T-helper 2 cell treated with Interferon-gamma antibody and Interleukin-4, amounts not matched to agents 100 ng/mL and 5 ng/mL, for 36 hours (primary cell): Measurements from ENCODE around the gene ZNF75A. TPM values are rescaled to one million over a fixed set of nuclear protein-coding genes. Genes with fewer than 3 reads are reported as not detected.

ENCODE experiments used
- intact Hi-C: fragments of 100-400 bp; cut with micrococcal nuclease; formaldehyde crosslinking; loops from one replicate; pipeline ENCODE4 v1.15.1; 2023
- total RNA-seq: library from RNA; stranded (reverse); gene quantifications from 2 replicates; pipeline ENCODE4 v1.2.3, GENCODE V29; 2022

ZNF75A gene
- total RNA-seq, 1 donor from 2014 or later = 43.2 TPM

DNA sequence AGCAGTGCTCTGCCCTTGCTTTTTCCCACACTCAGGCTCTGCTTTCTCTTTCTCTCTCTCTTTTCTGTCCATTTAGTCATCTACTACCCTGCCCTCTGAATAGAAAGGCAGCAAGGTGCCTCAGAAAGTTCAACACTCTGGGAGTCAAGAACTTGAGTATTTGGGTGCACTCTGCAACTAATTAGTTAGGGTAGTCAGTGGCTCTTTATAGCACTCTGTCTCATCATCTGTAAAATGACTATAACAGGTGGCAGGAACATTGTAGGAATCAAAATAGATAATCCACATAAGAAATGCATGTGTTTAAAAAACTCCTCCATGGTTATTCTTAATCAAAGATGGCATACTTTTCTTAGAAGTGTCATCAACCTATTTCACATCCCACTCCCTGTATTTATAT, 57.6 kb downstream of the ZNF75A start:
- intact Hi-C loops = no loop called here

- intact Hi-C loops = no loop called here
These were observed 58.5 kb downstream of the ZNF75A start for GRCh38 chr16:3363793-3364192.

DNA sequence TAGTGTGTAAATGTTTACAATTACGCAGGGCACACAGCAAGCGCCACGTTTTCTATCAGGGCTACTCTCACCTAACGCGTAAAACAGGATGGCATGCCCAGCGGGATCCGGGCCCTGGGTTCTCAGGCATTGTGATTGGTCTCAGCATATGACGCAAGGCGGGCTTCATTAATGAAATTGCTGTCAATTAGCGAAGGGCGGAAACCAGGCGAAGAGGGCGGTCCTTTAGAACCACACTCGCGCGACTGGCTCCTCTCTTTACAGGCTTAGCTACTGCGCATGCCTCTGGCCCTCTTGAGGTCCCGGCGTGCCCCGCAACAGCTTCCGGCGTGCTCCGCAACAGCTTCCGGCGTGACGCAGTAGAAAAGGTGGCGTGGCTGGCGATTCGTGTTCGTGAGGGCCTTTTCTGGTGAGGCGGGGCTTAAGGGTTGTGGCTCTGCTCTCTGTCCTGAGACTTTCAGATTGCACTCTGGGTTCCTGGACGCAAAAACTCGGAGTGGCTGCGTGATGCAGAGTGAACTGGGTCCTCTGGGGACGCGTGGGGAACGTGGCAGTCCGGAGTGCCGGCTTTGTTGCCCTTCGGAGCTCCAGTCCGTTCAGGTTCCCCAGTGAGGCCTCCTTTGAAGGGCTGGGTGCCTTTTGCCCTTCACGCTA, 59.6 kb downstream of the ZNF75A start:
- intact Hi-C loops = loop anchor here (1.0 kb wide), 1 partner anchor 34 kb away; no protein-coding TSS in a partner anchor

Other genes with a start within 250 kb of the ZNF75A start
- gene IL32, start 239.9 kb upstream of the ZNF75A start, total RNA-seq = 3,664 and 3,681 TPM in 2 replicates
- gene ZSCAN10, start 206.2 kb upstream of the ZNF75A start, total RNA-seq = 0.11 and 0.30 TPM in 2 replicates
- 0.23 TPM in 1 of 2 replicates, not detected in the other for gene ZNF205, start 192.9 kb upstream of the ZNF75A start, total RNA-seq
- 10.8 and 11.0 TPM in 2 replicates for gene ZNF213, start 170.5 kb upstream of the ZNF75A start, total RNA-seq
- not detected in 2 replicates for gene OR1F1, start 117.3 kb upstream of the ZNF75A start, total RNA-seq
- 14.4 and 16.5 TPM in 2 replicates for gene ZNF200, start 70.3 kb upstream of the ZNF75A start, total RNA-seq
- gene MEFV, start 48.9 kb upstream of the ZNF75A start, total RNA-seq = 0.09 and 0.25 TPM in 2 replicates
- 26.0 and 27.4 TPM in 2 replicates for gene ZNF263, start 22.0 kb upstream of the ZNF75A start, total RNA-seq
- gene TIGD7, start 67 bp upstream of the ZNF75A start, total RNA-seq = 3.5 and 4.1 TPM in 2 replicates
- not detected in 2 replicates for gene OR2C1, start 50.4 kb downstream of the ZNF75A start, total RNA-seq
- 19.8 and 19.9 TPM in 2 replicates for gene ZSCAN32, start 95.5 kb downstream of the ZNF75A start, total RNA-seq
- gene ZNF174, start 95.7 kb downstream of the ZNF75A start, total RNA-seq = 11.3 and 11.7 TPM in 2 replicates
- gene ZNF597, start 138.0 kb downstream of the ZNF75A start, total RNA-seq = 2.2 and 2.4 TPM in 2 replicates
- 43.8 and 54.0 TPM in 2 replicates for gene NAA60, start 138.2 kb downstream of the ZNF75A start, total RNA-seq
- not detected in 2 replicates for gene C16orf90, start 190.0 kb downstream of the ZNF75A start, total RNA-seq
- 25.0 and 26.2 TPM in 2 replicates for gene CLUAP1, start 195.5 kb downstream of the ZNF75A start, total RNA-seq